ENCODE measurements around the gene TMEM245. TPM values are rescaled to one million over a fixed set of nuclear protein-coding genes. Genes with fewer than 3 reads are reported as not detected.

The TMEM245 gene
- total RNA-seq, 1 donor from 2014 or later, result 52.2 TPM

DNA sequence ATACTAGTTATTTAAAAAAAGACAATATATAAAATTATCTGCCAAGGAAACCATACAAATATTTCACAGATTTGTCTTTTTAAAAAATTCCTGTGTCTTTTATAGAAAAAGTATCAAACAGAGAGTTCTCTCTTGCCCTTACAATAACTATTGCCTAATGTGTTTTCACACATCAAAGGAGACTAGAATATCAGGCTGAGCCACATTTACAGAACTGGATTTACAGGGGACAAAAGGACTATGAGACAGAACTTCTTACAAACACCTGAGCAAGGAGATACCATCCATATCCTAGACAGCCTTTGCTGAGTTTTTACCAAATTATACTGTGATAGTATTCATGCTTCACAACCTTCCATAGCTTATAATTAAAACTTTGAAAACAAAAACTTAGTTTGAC lies 34.2 kb downstream of the TMEM245 start:
- H3K79me2 ChIP-seq (ENCODE audit: insufficient read depth, low read length), result no peaks in the 10 kb centered on the region
- peaks cover 5% of the 10 kb centered on the region for H3K36me3 ChIP-seq (ENCODE audit: insufficient read depth, low read length)
- H3K9me3 ChIP-seq (ENCODE audit: insufficient read depth, low read depth, low read length), result no peaks in the 10 kb centered on the region
- H3K27ac ChIP-seq (ENCODE audit: low read depth, low read length), result no peak overlapping the region
- H3K27ac Mint-ChIP-seq (ENCODE audit: unreplicated experiment), result peak overlapping the region; percentile 1
- no peak for DNase-seq (ENCODE audit: low read depth)
- H3K4me2 ChIP-seq (ENCODE audit: low read length), result no peak overlapping the region
- H3K4me1 ChIP-seq (ENCODE audit: insufficient read depth, low read length), result no peaks in the 10 kb centered on the region
- FAIRE-seq, result no peak
- no peaks in the 10 kb centered on the region for H3K27me3 Mint-ChIP-seq (ENCODE audit: low read depth, unreplicated experiment)
- TF ChIP-seq EZH2 (IDR thresholded peaks at IDR 0.05; ENCODE audit: insufficient read depth, low read length), result no peak
- TF ChIP-seq, protein P1, sequence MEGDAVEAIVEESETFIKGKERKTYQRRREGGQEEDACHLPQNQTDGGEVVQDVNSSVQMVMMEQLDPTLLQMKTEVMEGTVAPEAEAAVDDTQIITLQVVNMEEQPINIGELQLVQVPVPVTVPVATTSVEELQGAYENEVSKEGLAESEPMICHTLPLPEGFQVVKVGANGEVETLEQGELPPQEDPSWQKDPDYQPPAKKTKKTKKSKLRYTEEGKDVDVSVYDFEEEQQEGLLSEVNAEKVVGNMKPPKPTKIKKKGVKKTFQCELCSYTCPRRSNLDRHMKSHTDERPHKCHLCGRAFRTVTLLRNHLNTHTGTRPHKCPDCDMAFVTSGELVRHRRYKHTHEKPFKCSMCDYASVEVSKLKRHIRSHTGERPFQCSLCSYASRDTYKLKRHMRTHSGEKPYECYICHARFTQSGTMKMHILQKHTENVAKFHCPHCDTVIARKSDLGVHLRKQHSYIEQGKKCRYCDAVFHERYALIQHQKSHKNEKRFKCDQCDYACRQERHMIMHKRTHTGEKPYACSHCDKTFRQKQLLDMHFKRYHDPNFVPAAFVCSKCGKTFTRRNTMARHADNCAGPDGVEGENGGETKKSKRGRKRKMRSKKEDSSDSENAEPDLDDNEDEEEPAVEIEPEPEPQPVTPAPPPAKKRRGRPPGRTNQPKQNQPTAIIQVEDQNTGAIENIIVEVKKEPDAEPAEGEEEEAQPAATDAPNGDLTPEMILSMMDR (IDR thresholded peaks at IDR 0.05; ENCODE audit: insufficient read depth, low read depth, low read length), result no peak
- H4K20me1 ChIP-seq (ENCODE audit: insufficient read depth, low read length), result no peaks in the 10 kb centered on the region
- no peak overlapping the region for H3K4me3 ChIP-seq (ENCODE audit: insufficient read depth, low read depth, low read length)
- no peaks in the 10 kb centered on the region for H3K9me3 Mint-ChIP-seq (ENCODE audit: unreplicated experiment)
- H2AFZ ChIP-seq (ENCODE audit: low read depth, low read length), result no peak overlapping the region
- H3K27me3 ChIP-seq (ENCODE audit: insufficient read depth, low read length), result no peaks in the 10 kb centered on the region
- H3K4me3 Mint-ChIP-seq (ENCODE audit: unreplicated experiment), result no peak overlapping the region
- H3K4me1 Mint-ChIP-seq (ENCODE audit: low read depth, unreplicated experiment), result peaks cover 9% of the 10 kb centered on the region
- no peak overlapping the region for H3K9ac ChIP-seq (ENCODE audit: low read length)
- H3K36me3 Mint-ChIP-seq (ENCODE audit: low read depth, unreplicated experiment), result peaks cover 4% of the 10 kb centered on the region

DNA sequence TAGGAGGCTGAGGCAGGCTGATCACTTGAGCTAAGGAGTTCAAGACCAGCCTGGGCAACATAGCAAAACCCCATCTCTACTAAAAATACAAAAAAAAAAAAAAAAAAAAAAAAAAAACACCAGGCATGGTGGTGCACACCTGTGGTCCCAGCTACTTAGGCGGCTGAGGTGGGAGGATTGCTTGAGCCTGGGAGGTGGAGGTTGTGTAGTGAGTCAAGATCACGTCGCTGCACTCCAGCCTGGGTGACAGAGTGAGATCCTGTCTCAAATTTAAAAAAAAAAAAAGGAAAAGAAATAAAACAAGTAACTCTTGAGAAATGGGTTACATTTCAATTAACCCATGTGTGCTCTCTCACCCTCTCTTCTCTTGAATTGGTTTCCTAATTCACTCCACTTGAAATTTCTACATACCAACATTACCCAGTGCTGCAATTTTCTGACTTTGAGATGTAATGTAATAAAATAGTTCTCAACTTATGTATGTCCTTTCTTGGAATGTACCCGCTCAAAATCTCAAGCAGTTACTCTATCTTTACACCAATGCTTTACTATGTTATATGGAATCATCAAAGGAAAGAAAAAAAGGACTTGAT lies 35.8 kb downstream of the TMEM245 start:
- Histone ChIP-seq H4K20me1 (ENCODE audit: insufficient read depth, low read length) (no peaks in the 10 kb centered on the region), H2AFZ (ENCODE audit: low read depth, low read length) (no peak overlapping the region), H3K36me3 (ENCODE audit: insufficient read depth, low read length) (peaks cover 10% of the 10 kb centered on the region), H3K4me3 (ENCODE audit: insufficient read depth, low read depth, low read length) (no peak overlapping the region), H3K4me1 (ENCODE audit: insufficient read depth, low read length) (no peaks in the 10 kb centered on the region), H3K79me2 (ENCODE audit: insufficient read depth, low read length) (no peaks in the 10 kb centered on the region), H3K9ac (ENCODE audit: low read length) (no peak overlapping the region), H3K4me2 (ENCODE audit: low read length) (no peak overlapping the region), H3K27me3 (ENCODE audit: insufficient read depth, low read length) (no peaks in the 10 kb centered on the region), H3K27ac (ENCODE audit: low read depth, low read length) (no peak overlapping the region), H3K9me3 (ENCODE audit: insufficient read depth, low read depth, low read length) (no peaks in the 10 kb centered on the region)
- TF ChIP-seq, protein P1 (IDR thresholded peaks at IDR 0.05; ENCODE audit: insufficient read depth, low read depth, low read length), result no peak
- no peak for TF ChIP-seq EZH2 (IDR thresholded peaks at IDR 0.05; ENCODE audit: insufficient read depth, low read length)
- H3K27me3 Mint-ChIP-seq (ENCODE audit: low read depth, unreplicated experiment), result no peaks in the 10 kb centered on the region
- H3K27ac Mint-ChIP-seq (ENCODE audit: unreplicated experiment), result no peak overlapping the region
- peaks cover 9% of the 10 kb centered on the region for H3K4me1 Mint-ChIP-seq (ENCODE audit: low read depth, unreplicated experiment)
- H3K36me3 Mint-ChIP-seq (ENCODE audit: low read depth, unreplicated experiment), result peaks cover 7% of the 10 kb centered on the region
- H3K9me3 Mint-ChIP-seq (ENCODE audit: unreplicated experiment), result no peaks in the 10 kb centered on the region
- DNase-seq (ENCODE audit: low read depth) (no peak), FAIRE-seq (no peak)
- H3K4me3 Mint-ChIP-seq (ENCODE audit: unreplicated experiment), result no peak overlapping the region

DNA sequence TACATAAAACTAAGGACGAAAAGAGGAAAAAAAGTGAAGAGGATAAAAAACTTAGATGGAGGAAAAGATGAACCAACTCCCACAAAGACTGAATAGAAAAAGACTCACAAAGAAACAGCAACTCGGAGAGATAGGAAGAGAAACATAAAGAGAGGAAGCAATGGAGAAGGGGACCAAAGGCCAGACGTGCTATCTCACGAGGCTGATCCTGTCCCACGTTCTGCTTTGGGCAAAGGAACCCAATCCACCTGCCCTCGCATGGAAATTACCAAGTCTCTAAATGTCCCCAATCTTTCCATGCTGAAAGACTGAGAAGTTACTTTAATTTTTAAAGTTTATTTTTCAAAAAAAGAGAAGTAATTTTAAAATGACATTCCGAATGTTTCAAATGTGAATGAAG lies 36.6 kb downstream of the TMEM245 start:
- Histone ChIP-seq H3K36me3 (ENCODE audit: insufficient read depth, low read length) (peaks cover 14% of the 10 kb centered on the region), H3K9ac (ENCODE audit: low read length) (no peak overlapping the region), H3K9me3 (ENCODE audit: insufficient read depth, low read depth, low read length) (no peaks in the 10 kb centered on the region), H3K4me2 (ENCODE audit: low read length) (no peak overlapping the region), H3K4me3 (ENCODE audit: insufficient read depth, low read depth, low read length) (no peak overlapping the region), H3K27ac (ENCODE audit: low read depth, low read length) (no peak overlapping the region), H2AFZ (ENCODE audit: low read depth, low read length) (no peak overlapping the region), H3K79me2 (ENCODE audit: insufficient read depth, low read length) (no peaks in the 10 kb centered on the region), H3K4me1 (ENCODE audit: insufficient read depth, low read length) (no peaks in the 10 kb centered on the region), H3K27me3 (ENCODE audit: insufficient read depth, low read length) (no peaks in the 10 kb centered on the region), H4K20me1 (ENCODE audit: insufficient read depth, low read length) (no peaks in the 10 kb centered on the region)
- peaks cover 9% of the 10 kb centered on the region for H3K4me1 Mint-ChIP-seq (ENCODE audit: low read depth, unreplicated experiment)
- no peaks in the 10 kb centered on the region for H3K9me3 Mint-ChIP-seq (ENCODE audit: unreplicated experiment)
- no peaks in the 10 kb centered on the region for H3K27me3 Mint-ChIP-seq (ENCODE audit: low read depth, unreplicated experiment)
- H3K36me3 Mint-ChIP-seq (ENCODE audit: low read depth, unreplicated experiment), result peaks cover 8% of the 10 kb centered on the region
- FAIRE-seq, result no peak
- no peak overlapping the region for H3K27ac Mint-ChIP-seq (ENCODE audit: unreplicated experiment)
- DNase-seq (ENCODE audit: low read depth), result no peak
- TF ChIP-seq EZH2 (IDR thresholded peaks at IDR 0.05; ENCODE audit: insufficient read depth, low read length), result no peak
- no peak overlapping the region for H3K4me3 Mint-ChIP-seq (ENCODE audit: unreplicated experiment)
